Activated CD8-positive, alpha-beta T cell treated with anti-CD3 and anti-CD28 coated beads for 36 hours (primary cell): ENCODE measurements around the gene ANK3. TPM values are rescaled to one million over a fixed set of nuclear protein-coding genes. Genes with fewer than 3 reads are reported as not detected.

Source experiments
- ATAC-seq: fragments of 200-7000 bp; cut with Tn5 transposase; one replicate; pipeline ENCODE4 v1.10.0; 2021; ENCODE audit warnings: mild to moderate bottlenecking, moderate library complexity
- CTCF ChIA-PET: fragments of 350-600 bp; sonication (Branson Sonifier 250); formaldehyde crosslinking; loops from one replicate; lab custom pipeline; 2021; ENCODE audit warnings: antibody characterized with exemption; lab: Charles Lee
- POLR2A ChIA-PET: fragments of 350-600 bp; sonication (Branson Sonifier 250); formaldehyde crosslinking; loops from one replicate; lab custom pipeline; 2021; ENCODE audit warnings: antibody characterized with exemption; lab: Charles Lee
- DNase-seq: peaks from one replicate; pipeline ENCODE4 v3.0.0-alpha.2; 2020
- H3K27ac Mint-ChIP-seq: one replicate; pipeline ENCODE4 v1.8.0; 2021; ENCODE audit warnings: mild to moderate bottlenecking, mixed read lengths
- H3K27me3 Mint-ChIP-seq: one replicate; pipeline ENCODE4 v1.8.0; 2021; ENCODE audit warnings: mixed read lengths
- H3K36me3 Mint-ChIP-seq: one replicate; pipeline ENCODE4 v1.8.0; 2021; ENCODE audit warnings: low read depth, mixed read lengths
- H3K4me1 Mint-ChIP-seq: one replicate; pipeline ENCODE4 v1.8.0; 2021; ENCODE audit warnings: low read depth, mixed read lengths
- H3K4me3 Mint-ChIP-seq: one replicate; pipeline ENCODE4 v1.8.0; 2021; ENCODE audit warnings: mild to moderate bottlenecking, moderate library complexity, mixed read lengths
- H3K9me3 Mint-ChIP-seq: one replicate; pipeline ENCODE4 v1.8.0; 2021; ENCODE audit warnings: mixed read lengths
- intact Hi-C: fragments of 100-400 bp; cut with micrococcal nuclease; formaldehyde crosslinking; loops from one replicate; pipeline ENCODE4 v1.10.0; 2022
- total RNA-seq, 2 experiments: library from RNA; stranded (reverse); gene quantifications; one replicate each; pipeline ENCODE4 v1.2.3, GENCODE V29; 2021
- TF ChIP-seq, protein P1 (sequence below): fragments of 200-600 bp; IDR thresholded peaks from one replicate; pipeline ENCODE4 v1.8.0; 2022; ENCODE audit warnings: antibody characterized with exemption, mild to moderate bottlenecking

The ANK3 gene
- total RNA-seq, 2 experiments from 2014 or later = 10.3 to 12.0 TPM

DNA sequence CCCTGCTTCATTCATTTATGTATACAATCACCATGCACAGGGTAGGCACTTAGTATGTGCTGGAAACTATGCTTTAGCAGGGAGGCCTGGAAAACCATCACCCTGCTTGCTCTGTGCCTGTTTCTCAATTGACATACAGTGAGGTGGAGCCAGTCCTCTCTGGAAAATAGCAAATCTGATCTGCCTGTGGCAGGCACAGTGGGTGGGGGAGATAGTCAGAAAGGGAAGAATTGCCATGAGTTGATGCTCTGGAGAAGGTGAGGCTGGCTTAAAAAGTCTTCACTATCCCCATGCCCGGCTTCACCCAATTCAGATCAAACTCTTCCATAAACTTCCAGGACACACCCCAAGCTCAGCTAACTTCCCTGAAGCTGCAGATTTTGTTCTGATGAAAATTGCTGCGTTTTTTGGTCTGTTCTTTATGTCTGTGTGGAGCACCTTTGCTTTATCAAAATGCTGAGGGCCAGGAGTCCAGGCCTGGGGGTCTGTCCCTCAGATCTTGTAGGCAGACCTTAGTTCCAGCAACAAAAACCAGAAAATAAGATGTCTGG lies 84.8 kb downstream of the ANK3 start:
- H3K27ac Mint-ChIP-seq = no peak overlapping the region
- ATAC-seq = no peak
- H3K36me3 Mint-ChIP-seq = no peaks in the 10 kb centered on the region
- POLR2A ChIA-PET = no interaction called here
- DNase-seq = no peak
- TF ChIP-seq, protein P1, sequence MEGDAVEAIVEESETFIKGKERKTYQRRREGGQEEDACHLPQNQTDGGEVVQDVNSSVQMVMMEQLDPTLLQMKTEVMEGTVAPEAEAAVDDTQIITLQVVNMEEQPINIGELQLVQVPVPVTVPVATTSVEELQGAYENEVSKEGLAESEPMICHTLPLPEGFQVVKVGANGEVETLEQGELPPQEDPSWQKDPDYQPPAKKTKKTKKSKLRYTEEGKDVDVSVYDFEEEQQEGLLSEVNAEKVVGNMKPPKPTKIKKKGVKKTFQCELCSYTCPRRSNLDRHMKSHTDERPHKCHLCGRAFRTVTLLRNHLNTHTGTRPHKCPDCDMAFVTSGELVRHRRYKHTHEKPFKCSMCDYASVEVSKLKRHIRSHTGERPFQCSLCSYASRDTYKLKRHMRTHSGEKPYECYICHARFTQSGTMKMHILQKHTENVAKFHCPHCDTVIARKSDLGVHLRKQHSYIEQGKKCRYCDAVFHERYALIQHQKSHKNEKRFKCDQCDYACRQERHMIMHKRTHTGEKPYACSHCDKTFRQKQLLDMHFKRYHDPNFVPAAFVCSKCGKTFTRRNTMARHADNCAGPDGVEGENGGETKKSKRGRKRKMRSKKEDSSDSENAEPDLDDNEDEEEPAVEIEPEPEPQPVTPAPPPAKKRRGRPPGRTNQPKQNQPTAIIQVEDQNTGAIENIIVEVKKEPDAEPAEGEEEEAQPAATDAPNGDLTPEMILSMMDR = no peak
- H3K27me3 Mint-ChIP-seq = no peaks in the 10 kb centered on the region
- no peak overlapping the region for H3K4me3 Mint-ChIP-seq
- H3K4me1 Mint-ChIP-seq = no peaks in the 10 kb centered on the region
- intact Hi-C loops = no loop called here
- no peaks in the 10 kb centered on the region for H3K9me3 Mint-ChIP-seq
- CTCF ChIA-PET = interaction anchor here (1.8 kb wide), 1 partner anchor 10 kb away, joined by 3 read pairs; no protein-coding TSS in a partner anchor

DNA sequence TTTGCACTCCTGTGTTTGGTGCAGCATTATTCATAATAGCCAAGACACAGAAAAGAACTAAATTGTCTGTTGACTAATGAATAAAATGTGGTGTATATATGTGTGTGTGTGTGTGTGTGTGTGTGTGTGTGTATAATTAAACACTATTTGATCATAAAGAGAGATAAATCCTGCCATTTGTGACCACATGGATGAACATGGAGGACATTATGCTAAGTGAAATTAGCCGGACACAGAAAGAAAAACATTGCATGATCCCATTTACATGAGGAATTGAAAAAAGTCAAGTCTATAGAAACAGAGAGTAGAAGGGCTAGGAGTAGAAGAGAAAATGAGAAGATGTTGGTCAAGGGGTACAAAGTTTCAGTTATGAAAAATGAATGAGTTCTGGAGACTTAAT lies 85.9 kb downstream of the ANK3 start:
- ATAC-seq = no peak
- ChIA-PET POLR2A (no interaction called here), CTCF (no interaction called here)
- TF ChIP-seq, protein P1 = no peak
- Mint-ChIP-seq H3K27me3 (no peaks in the 10 kb centered on the region), H3K4me1 (no peaks in the 10 kb centered on the region), H3K4me3 (no peak overlapping the region), H3K9me3 (no peaks in the 10 kb centered on the region), H3K36me3 (no peaks in the 10 kb centered on the region), H3K27ac (no peak overlapping the region)
- intact Hi-C loops = no loop called here
- no peak for DNase-seq

DNA sequence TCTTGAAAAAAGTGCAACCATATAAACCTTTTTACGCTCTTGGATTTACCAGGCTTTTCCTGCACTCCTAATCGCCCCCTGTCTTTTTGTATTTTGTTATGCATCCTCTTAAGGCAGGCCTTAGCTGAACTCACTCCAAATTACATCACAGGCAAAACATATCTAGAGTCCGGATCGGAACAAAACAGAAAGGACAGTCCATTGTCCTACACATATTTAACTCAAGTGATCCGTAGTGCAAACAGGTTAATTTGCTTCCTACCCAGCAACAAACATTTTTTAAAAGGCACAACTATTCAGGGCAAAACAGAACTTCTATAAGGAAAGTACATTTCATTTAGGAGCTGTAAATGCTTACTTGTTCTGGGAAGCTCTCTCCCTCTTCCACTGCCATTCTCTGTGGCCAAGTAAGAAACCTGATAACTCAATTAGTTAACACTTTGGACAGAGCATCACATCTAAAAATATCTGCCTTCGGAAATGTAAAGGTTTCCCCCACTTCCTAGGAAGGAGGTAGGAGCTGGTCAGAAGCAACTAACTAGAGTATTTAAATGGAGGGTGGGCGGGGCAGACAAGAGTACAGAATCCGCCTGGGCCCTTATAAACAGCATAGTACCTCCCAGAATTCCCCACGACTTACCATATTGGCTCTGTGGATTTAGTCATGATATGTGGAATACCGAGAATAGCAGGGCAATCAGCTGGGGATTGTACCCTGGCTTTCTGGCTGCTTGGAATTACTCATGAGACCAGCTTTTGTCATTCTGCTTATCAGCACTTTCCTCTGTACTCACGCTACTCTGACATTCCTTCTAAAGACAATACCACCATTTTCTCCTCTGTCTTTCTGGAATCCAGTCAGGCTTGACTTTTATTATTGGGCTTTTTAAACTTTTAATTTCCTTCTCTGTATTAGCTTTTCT lies 89.5 kb downstream of the ANK3 start:
- intact Hi-C loops = no loop called here
- TF ChIP-seq, protein P1 = no peak
- ATAC-seq = no peak

DNA sequence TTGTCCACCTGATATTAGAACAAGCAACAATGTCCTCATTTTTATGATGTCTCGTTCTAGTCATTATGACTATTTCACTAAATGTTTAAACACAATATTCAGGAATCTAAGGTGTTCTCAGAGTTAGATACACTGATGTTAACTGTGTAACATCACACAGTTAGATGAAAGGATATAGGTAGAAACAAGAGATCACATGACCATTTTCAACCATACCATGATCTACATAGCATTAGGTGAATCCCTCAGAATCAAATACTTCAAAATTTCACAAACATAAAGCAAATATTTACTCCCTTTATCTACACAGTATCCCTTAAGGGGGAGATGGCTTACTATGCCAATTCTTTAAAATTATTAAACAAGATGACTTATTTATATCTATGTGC lies 90.3 kb downstream of the ANK3 start:
- intact Hi-C loops = no loop called here
- ATAC-seq = no peak
- Mint-ChIP-seq H3K4me3 (no peak overlapping the region), H3K9me3 (no peaks in the 10 kb centered on the region), H3K36me3 (no peaks in the 10 kb centered on the region), H3K27me3 (peaks cover 5% of the 10 kb centered on the region), H3K4me1 (no peaks in the 10 kb centered on the region), H3K27ac (no peak overlapping the region)
- TF ChIP-seq, protein P1 = no peak
- ChIA-PET POLR2A (no interaction called here), CTCF (interaction anchor here (1.3 kb wide), 1 partner anchor 134 kb away, joined by 3 read pairs; no protein-coding TSS in a partner anchor)
- DNase-seq = no peak

More for the DNA sequence above, 89.5 kb downstream of the ANK3 start:
- H3K4me3 Mint-ChIP-seq = no peak overlapping the region
- ChIA-PET POLR2A (no interaction called here), CTCF (interaction anchor here (0.6 kb wide), 1 partner anchor 1556 kb away, joined by 3 read pairs; no protein-coding TSS in a partner anchor)
- DNase-seq = no peak
- no peaks in the 10 kb centered on the region for H3K36me3 Mint-ChIP-seq
- H3K27ac Mint-ChIP-seq = no peak overlapping the region
- no peaks in the 10 kb centered on the region for H3K9me3 Mint-ChIP-seq
- H3K27me3 Mint-ChIP-seq = peaks cover 5% of the 10 kb centered on the region
- no peaks in the 10 kb centered on the region for H3K4me1 Mint-ChIP-seq
